ENCODE measurements around the gene FOXF2. TPM values are rescaled to one million over a fixed set of nuclear protein-coding genes. Genes with fewer than 3 reads are reported as not detected.

Gene FOXF2
- total and polyA plus RNA-seq, 2 of the 13 experiments (the other 11 are each of a cell fraction or from before 2014, with no cell fraction given): not detected

DNA sequence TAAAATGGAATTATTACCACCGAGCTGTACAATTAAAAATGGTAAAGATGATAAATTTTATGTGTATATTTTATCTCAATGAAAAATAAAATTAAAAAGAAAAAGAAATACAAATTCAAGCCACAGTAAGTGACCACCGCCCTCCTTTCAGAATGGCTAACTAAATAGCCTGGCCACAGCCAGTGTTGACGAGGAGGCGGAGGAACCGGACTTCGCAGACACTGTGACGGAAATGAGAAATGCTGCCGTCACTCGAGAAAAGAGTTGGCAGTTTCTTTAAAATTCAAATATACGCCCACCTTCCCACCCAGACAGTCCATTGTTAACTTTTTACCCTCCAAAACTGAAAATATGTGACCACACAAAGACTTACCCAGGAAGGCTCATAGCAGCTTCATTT is 50.0 kb downstream of the FOXF2 start:
- POLR2A ChIA-PET: no interaction called here
- intact Hi-C loops (cut with micrococcal nuclease; ENCODE audit: unreplicated experiment): no loop called here
- WGBS (ENCODE audit: low lambda C conversion rate): 41% methylated on average over 10 of the region's 10 CpGs

More for the DNA sequence above, 50.0 kb downstream of the FOXF2 start:
- no peak overlapping the region for H3K4me3 ChIP-seq (replicated peaks in 1 of 3; ENCODE audit: insufficient read depth in 1 of 3, low read depth in 2 of 3, low read length in 3 of 3)
- H3K4me1 ChIP-seq (ENCODE audit: insufficient read depth, low read length): no peaks in the 10 kb centered on the region
- no peak overlapping the region for H3K4me2 ChIP-seq (ENCODE audit: low read depth, low read length)
- H3K36me3 ChIP-seq (replicated peaks in 1 of 2; ENCODE audit: control insufficient read depth in 1 of 2, insufficient read depth in 2 of 2, low read length in 2 of 2): no peaks in the 10 kb centered on the region
- FAIRE-seq (no peak), ATAC-seq (no peak), DNase-seq (ENCODE audit: low spot score) (no peak)
- TF ChIP-seq, protein P1, sequence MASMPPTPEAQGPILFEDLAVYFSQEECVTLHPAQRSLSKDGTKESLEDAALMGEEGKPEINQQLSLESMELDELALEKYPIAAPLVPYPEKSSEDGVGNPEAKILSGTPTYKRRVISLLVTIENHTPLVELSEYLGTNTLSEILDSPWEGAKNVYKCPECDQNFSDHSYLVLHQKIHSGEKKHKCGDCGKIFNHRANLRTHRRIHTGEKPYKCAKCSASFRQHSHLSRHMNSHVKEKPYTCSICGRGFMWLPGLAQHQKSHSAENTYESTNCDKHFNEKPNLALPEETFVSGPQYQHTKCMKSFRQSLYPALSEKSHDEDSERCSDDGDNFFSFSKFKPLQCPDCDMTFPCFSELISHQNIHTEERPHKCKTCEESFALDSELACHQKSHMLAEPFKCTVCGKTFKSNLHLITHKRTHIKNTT (CRISPR knock-in tag; IDR thresholded peaks at IDR 0.05): no peak
- TF ChIP-seq, protein P2, sequence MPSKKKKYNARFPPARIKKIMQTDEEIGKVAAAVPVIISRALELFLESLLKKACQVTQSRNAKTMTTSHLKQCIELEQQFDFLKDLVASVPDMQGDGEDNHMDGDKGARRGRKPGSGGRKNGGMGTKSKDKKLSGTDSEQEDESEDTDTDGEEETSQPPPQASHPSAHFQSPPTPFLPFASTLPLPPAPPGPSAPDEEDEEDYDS (CRISPR knock-in tag; IDR thresholded peaks at IDR 0.05): no peak
- TF ChIP-seq ZNF550 (CRISPR knock-in tag; IDR thresholded peaks at IDR 0.05; ENCODE audit: borderline replicate concordance): no peak
- TF ChIP-seq NCOA5 (CRISPR knock-in tag; IDR thresholded peaks at IDR 0.05): no peak
- no peak for TF ChIP-seq CBX2 (IDR thresholded peaks at IDR 0.05; ENCODE audit: low read depth, low read length)
- no peak for TF ChIP-seq CBX2 (CRISPR knock-in tag; IDR thresholded peaks at IDR 0.05; ENCODE audit: low read depth)
- no peak for TF ChIP-seq CHD4 (IDR thresholded peaks at IDR 0.05; ENCODE audit: borderline replicate concordance, low read length)
- TF ChIP-seq ERF (CRISPR knock-in tag; IDR thresholded peaks at IDR 0.05): no peak
- no peak for TF ChIP-seq ZNF460 (CRISPR knock-in tag; IDR thresholded peaks at IDR 0.05; ENCODE audit: borderline replicate concordance)
- no peak for TF ChIP-seq SPEN (CRISPR knock-in tag; IDR thresholded peaks at IDR 0.05; ENCODE audit: low read depth)
- no peak for TF ChIP-seq PAX8 (CRISPR knock-in tag; IDR thresholded peaks at IDR 0.05; ENCODE audit: borderline replicate concordance)
- no peak for TF ChIP-seq HOXA9 (CRISPR knock-in tag; IDR thresholded peaks at IDR 0.05; ENCODE audit: borderline replicate concordance)
- TF ChIP-seq MEIS2 (CRISPR knock-in tag; IDR thresholded peaks at IDR 0.05): no peak
- TF ChIP-seq SUZ12 (IDR thresholded peaks at IDR 0.05; ENCODE audit: low read depth, low read length): no peak
- no peak for TF ChIP-seq KAT2B (IDR thresholded peaks at IDR 0.05; ENCODE audit: borderline replicate concordance, low read depth, low read length)
- TF ChIP-seq, protein P3, sequence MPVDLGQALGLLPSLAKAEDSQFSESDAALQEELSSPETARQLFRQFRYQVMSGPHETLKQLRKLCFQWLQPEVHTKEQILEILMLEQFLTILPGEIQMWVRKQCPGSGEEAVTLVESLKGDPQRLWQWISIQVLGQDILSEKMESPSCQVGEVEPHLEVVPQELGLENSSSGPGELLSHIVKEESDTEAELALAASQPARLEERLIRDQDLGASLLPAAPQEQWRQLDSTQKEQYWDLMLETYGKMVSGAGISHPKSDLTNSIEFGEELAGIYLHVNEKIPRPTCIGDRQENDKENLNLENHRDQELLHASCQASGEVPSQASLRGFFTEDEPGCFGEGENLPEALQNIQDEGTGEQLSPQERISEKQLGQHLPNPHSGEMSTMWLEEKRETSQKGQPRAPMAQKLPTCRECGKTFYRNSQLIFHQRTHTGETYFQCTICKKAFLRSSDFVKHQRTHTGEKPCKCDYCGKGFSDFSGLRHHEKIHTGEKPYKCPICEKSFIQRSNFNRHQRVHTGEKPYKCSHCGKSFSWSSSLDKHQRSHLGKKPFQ (CRISPR knock-in tag; IDR thresholded peaks at IDR 0.05; ENCODE audit: insufficient replicate concordance): no peak
- TF ChIP-seq, protein P4, sequence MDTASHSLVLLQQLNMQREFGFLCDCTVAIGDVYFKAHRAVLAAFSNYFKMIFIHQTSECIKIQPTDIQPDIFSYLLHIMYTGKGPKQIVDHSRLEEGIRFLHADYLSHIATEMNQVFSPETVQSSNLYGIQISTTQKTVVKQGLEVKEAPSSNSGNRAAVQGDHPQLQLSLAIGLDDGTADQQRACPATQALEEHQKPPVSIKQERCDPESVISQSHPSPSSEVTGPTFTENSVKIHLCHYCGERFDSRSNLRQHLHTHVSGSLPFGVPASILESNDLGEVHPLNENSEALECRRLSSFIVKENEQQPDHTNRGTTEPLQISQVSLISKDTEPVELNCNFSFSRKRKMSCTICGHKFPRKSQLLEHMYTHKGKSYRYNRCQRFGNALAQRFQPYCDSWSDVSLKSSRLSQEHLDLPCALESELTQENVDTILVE (CRISPR knock-in tag; IDR thresholded peaks at IDR 0.05): no peak
- no peak for TF ChIP-seq ZNF788 (CRISPR knock-in tag; IDR thresholded peaks at IDR 0.05; ENCODE audit: borderline replicate concordance)
- TF ChIP-seq KDM4B (CRISPR knock-in tag; IDR thresholded peaks at IDR 0.05): no peak
- TF ChIP-seq AKAP8 (CRISPR knock-in tag; IDR thresholded peaks at IDR 0.05): no peak
- H4K20me1 ChIP-seq (ENCODE audit: insufficient read depth, low read length): no peaks in the 10 kb centered on the region
- no peak overlapping the region for H3K9ac ChIP-seq (ENCODE audit: insufficient read depth, low read depth, low read length)
- H3K27me3 ChIP-seq (ENCODE audit: control insufficient read depth in 1 of 2, insufficient read depth in 2 of 2, low read length in 2 of 2): peaks cover 10 to 47% of the 10 kb centered on the region in 2 experiments
- in situ Hi-C loops (cut with HindIII; ENCODE audit: extremely low pct_ligation_motif_present, low pct_unique_long_range_greater_than_20kb): no loop called here
- CTCF ChIA-PET (ENCODE audit: low intra/inter-chr PET ratio, low total read pairs): no interaction called here
- no peak overlapping the region for H3K27ac ChIP-seq (ENCODE audit: extremely low read length, insufficient read depth, low read length)
- H3K79me2 ChIP-seq (ENCODE audit: insufficient read depth, low read length): no peaks in the 10 kb centered on the region
- no peak overlapping the region for H2AFZ ChIP-seq (ENCODE audit: low read length)
- no TSS peak for BruUV-seq (replicated peaks)
- no peaks in the 10 kb centered on the region for H3K9me3 ChIP-seq (ENCODE audit: low read length)

All from HepG2 (cell line).